ENCODE data around the gene GADD45G. TPM values are rescaled to one million over a fixed set of nuclear protein-coding genes. Genes with fewer than 3 reads are reported as not detected.

The GADD45G gene
- total RNA-seq, 1 experiment from 2014 or later: 0.12 TPM

GRCh38 chr9:89654025-89654662 lies 49.3 kb downstream of the GADD45G start:
- DNase-seq (ENCODE audit: low read depth): no peak

GRCh38 chr9:89655056-89655989 lies 50.5 kb downstream of the GADD45G start:
- DNase-seq (ENCODE audit: low read depth): no peak

Other genes starting within 250 kb of the GADD45G start
- gene SEMA4D, start 106.9 kb upstream of the GADD45G start, total RNA-seq (2014; rRNA removed; shearing (Covaris generic)): 0.12 and 0.29 TPM in 2 replicates